GM13976 (cell line): Measurements from ENCODE around the gene CKMT1B.
"Not testable (repeated sequence)": the region's sequence is repeated elsewhere in the genome, so short reads cannot be mapped to it uniquely, and the experiment has no call there.

Source experiments
- DNase-seq: peaks from one replicate; pipeline ENCODE4 v3.0.0; 2012; ENCODE audit warnings: low spot score
- CTCF ChIP-seq: IDR thresholded peaks from 2 replicates; pipeline ENCODE4 v1.5.1; 2012; ENCODE audit warnings: borderline replicate concordance, mild to moderate bottlenecking; ENCODE audit not compliant: insufficient read depth; ENCODE audit errors: extremely low read depth, missing control alignments, control extremely low read depth
- in situ Hi-C: fragments of 300-500 bp; cut with MboI; formaldehyde crosslinking; loops from one replicate; pipeline ENCODE4 v1.12.0; 2022; ENCODE audit warnings: low sequenced_read_pairs, mixed read lengths, inconsistent platforms; ENCODE audit not compliant: unreplicated experiment

CKMT1B gene

GRCh38 chr15:43593328-43594190 is at the start of gene CKMT1B:
Gene CKMT1B (plus strand): TSS chr15:43594027. CDS start chr15:43594219, 192 bp downstream.
- DNase-seq, result not testable (repeated sequence)

GRCh38 chr15:43544266-43544665 is 49.6 kb upstream of the CKMT1B start:
- no peak for TF ChIP-seq CTCF
- DNase-seq, result no peak
- in situ Hi-C loops, result no loop called here

More at GRCh38 chr15:43593328-43594190, at the start of gene CKMT1B:
- in situ Hi-C loops, result not testable (repeated sequence)

GRCh38 chr15:43545426-43545825 is 48.4 kb upstream of the CKMT1B start:
- DNase-seq, result no peak
- in situ Hi-C loops, result no loop called here
- TF ChIP-seq CTCF, result no peak

- in situ Hi-C loops, result no loop called here
- DNase-seq, result no peak
- no peak for TF ChIP-seq CTCF
Measured at GRCh38 chr15:43547539-43547938, 46.3 kb upstream of the CKMT1B start.

- in situ Hi-C loops, result no loop called here
- no peak for DNase-seq
- TF ChIP-seq CTCF, result no peak
Measured at GRCh38 chr15:43550527-43551363, 43.1 kb upstream of the CKMT1B start.

- no peak for DNase-seq
- in situ Hi-C loops, result no loop called here
- TF ChIP-seq CTCF, result no peak
Measured at GRCh38 chr15:43552256-43552655, 41.6 kb upstream of the CKMT1B start.

GRCh38 chr15:43552986-43553385 is 40.8 kb upstream of the CKMT1B start:
- TF ChIP-seq CTCF, result no peak
- DNase-seq, result no peak
- in situ Hi-C loops, result no loop called here

- DNase-seq, in situ Hi-C loops: not testable (repeated sequence)
Measured at GRCh38 chr15:43562753-43563152, 31.1 kb upstream of the CKMT1B start.

GRCh38 chr15:43563793-43564192 is 30.0 kb upstream of the CKMT1B start:
- DNase-seq, in situ Hi-C loops: not testable (repeated sequence)

- DNase-seq, in situ Hi-C loops: not testable (repeated sequence)
Measured at GRCh38 chr15:43566615-43567014, 27.2 kb upstream of the CKMT1B start.
